GM23338 (cell line): ENCODE measurements around the gene NARS2.
"Not testable (repeated sequence)": the region's sequence is repeated elsewhere in the genome, so short reads cannot be mapped to it uniquely, and the experiment has no call there.

Experiments used
- CREB1 ChIP-seq: fragments of 250-450 bp; sonication (Bioruptor Pico); IDR thresholded peaks from 2 replicates; pipeline ENCODE4 v1.5.0; 2020; ENCODE audit warnings: low read depth, mild to moderate bottlenecking, moderate library complexity
- EZH2 ChIP-seq: fragments of 200-600 bp; sonication (generic); IDR thresholded peaks from one replicate; pipeline ENCODE4 v1.8.0; 2017; ENCODE audit warnings: antibody characterized with exemption, mild to moderate bottlenecking, low read depth; ENCODE audit not compliant: unreplicated experiment
- EZH2phosphoT487 ChIP-seq: fragments of 200-600 bp; sonication (generic); IDR thresholded peaks from one replicate; pipeline ENCODE4 v1.8.1; 2018; ENCODE audit warnings: antibody characterized with exemption; ENCODE audit not compliant: unreplicated experiment
- JUNB ChIP-seq: IDR thresholded peaks from one replicate; pipeline ENCODE4 v1.6.1; 2016; ENCODE audit warnings: antibody characterized with exemption; ENCODE audit not compliant: unreplicated experiment
- NANOG ChIP-seq: IDR thresholded peaks from 2 replicates; pipeline ENCODE4 v1.6.1; 2016; ENCODE audit warnings: antibody characterized with exemption, borderline replicate concordance
- POLR2AphosphoS5 ChIP-seq: IDR thresholded peaks from 2 replicates; pipeline ENCODE4 v1.6.1; 2016; ENCODE audit warnings: antibody characterized with exemption, low read depth
- ZNF114 ChIP-seq: fragments of 250-450 bp; sonication (Bioruptor Pico); IDR thresholded peaks from 2 replicates; pipeline ENCODE4 v1.5.0; 2020; ENCODE audit warnings: mild to moderate bottlenecking, moderate library complexity
- TF ChIP-seq, protein P1 (sequence below), 2 experiments: fragments of 200-600 bp in 1 of 2; sonication (generic) in 1 of 2; conservative IDR thresholded peaks; 2 replicates each; pipeline versions ENCODE4 v1.5.1 to v1.6.1; 2016 to 2017; ENCODE audit warnings: antibody characterized with exemption in 2 of 2, low read depth in 2 of 2, mild to moderate bottlenecking in 2 of 2, moderate library complexity in 1 of 2
- TF ChIP-seq, protein P2 (sequence below): IDR thresholded peaks from one replicate; pipeline ENCODE4 v1.6.1; 2018; ENCODE audit warnings: antibody characterized with exemption; ENCODE audit not compliant: unreplicated experiment

DNA sequence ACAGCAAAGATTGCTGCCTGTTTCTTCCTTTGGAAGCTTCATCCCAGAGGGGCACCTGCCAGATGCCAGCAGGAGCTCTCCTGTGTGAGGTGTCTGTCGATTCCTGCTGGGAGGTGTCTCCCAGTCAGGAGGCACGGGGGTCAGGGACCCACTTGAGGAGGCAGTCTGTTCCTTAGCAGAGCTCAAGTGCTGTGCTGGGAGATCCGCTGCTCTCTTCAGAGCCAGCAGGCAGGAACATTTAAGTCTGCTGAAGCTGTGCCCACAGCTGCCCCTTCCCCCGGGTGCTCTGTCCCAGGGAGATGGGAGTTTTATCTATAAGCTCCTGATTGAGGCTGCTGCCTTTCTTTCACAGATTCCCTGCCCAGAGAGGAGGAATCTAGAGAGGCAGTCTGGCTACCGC, 28.1 kb upstream of the NARS2 start:
- TF ChIP-seq, protein P1, sequence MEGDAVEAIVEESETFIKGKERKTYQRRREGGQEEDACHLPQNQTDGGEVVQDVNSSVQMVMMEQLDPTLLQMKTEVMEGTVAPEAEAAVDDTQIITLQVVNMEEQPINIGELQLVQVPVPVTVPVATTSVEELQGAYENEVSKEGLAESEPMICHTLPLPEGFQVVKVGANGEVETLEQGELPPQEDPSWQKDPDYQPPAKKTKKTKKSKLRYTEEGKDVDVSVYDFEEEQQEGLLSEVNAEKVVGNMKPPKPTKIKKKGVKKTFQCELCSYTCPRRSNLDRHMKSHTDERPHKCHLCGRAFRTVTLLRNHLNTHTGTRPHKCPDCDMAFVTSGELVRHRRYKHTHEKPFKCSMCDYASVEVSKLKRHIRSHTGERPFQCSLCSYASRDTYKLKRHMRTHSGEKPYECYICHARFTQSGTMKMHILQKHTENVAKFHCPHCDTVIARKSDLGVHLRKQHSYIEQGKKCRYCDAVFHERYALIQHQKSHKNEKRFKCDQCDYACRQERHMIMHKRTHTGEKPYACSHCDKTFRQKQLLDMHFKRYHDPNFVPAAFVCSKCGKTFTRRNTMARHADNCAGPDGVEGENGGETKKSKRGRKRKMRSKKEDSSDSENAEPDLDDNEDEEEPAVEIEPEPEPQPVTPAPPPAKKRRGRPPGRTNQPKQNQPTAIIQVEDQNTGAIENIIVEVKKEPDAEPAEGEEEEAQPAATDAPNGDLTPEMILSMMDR (conservative IDR thresholded peaks at IDR 0.05; ENCODE audit: low read depth in 2 of 2) = not testable (repeated sequence)
- TF ChIP-seq, protein P2, sequence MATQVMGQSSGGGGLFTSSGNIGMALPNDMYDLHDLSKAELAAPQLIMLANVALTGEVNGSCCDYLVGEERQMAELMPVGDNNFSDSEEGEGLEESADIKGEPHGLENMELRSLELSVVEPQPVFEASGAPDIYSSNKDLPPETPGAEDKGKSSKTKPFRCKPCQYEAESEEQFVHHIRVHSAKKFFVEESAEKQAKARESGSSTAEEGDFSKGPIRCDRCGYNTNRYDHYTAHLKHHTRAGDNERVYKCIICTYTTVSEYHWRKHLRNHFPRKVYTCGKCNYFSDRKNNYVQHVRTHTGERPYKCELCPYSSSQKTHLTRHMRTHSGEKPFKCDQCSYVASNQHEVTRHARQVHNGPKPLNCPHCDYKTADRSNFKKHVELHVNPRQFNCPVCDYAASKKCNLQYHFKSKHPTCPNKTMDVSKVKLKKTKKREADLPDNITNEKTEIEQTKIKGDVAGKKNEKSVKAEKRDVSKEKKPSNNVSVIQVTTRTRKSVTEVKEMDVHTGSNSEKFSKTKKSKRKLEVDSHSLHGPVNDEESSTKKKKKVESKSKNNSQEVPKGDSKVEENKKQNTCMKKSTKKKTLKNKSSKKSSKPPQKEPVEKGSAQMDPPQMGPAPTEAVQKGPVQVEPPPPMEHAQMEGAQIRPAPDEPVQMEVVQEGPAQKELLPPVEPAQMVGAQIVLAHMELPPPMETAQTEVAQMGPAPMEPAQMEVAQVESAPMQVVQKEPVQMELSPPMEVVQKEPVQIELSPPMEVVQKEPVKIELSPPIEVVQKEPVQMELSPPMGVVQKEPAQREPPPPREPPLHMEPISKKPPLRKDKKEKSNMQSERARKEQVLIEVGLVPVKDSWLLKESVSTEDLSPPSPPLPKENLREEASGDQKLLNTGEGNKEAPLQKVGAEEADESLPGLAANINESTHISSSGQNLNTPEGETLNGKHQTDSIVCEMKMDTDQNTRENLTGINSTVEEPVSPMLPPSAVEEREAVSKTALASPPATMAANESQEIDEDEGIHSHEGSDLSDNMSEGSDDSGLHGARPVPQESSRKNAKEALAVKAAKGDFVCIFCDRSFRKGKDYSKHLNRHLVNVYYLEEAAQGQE = not testable (repeated sequence)
- TF ChIP-seq NANOG; EZH2; POLR2AphosphoS5; EZH2phosphoT487; ZNF114 (CRISPR knock-in tag); JUNB; CREB1 (CRISPR knock-in tag): not testable (repeated sequence)
